K562 (cell line): ENCODE measurements around the gene ZMYND8. TPM values are rescaled to one million over a fixed set of nuclear protein-coding genes. Genes with fewer than 3 reads are reported as not detected.

Experiments used
- ATAC-seq: fragments of 200-7000 bp; cut with Tn5 transposase; 3 replicates; pipeline ENCODE4 v1.9.1; 2020; ENCODE audit warnings: moderate library complexity
- BruUV-seq: library from RNA; stranded (reverse); fragments of 400-500 nt; replicated peaks from 2 replicates; lab custom pipeline; 2021; lab: Mats Ljungman, UMichigan
- CTCF ChIA-PET: fragments of 300-600 bp; formaldehyde crosslinking; extraction: SDS; loops from one replicate; lab custom pipeline; 2021; ENCODE audit warnings: low intra/inter-chr PET ratio; lab: Yijun Ruan, JAX
- POLR2A ChIA-PET: fragments of 300-600, 350-650 bp; sonication (Branson Sonifier 250); formaldehyde crosslinking; extraction: SDS; loops from one replicate; lab custom pipeline; 2021; ENCODE audit warnings: antibody characterized with exemption, inconsistent platforms; lab: Yijun Ruan, JAX
- DNase-seq, 4 experiments: peaks; one replicate each; pipeline versions ENCODE4 v3.0.0 to v3.0.0-alpha.2; 2011 to 2018; ENCODE audit warnings: low spot score in 3 of 4, mixed read lengths in 3 of 4; ENCODE audit errors: extremely low read depth in 1 of 4
- FAIRE-seq: peaks from 2 replicates; lab custom pipeline; 2011; peaks lifted over from hg19 to GRCh38; lab: Jason Lieb, UNC
- H2AFZ ChIP-seq: 2 replicates; pipeline ENCODE4 v1.6.0; 2011; ENCODE audit warnings: low read depth, low read length, control low read depth, inconsistent platforms
- H3K27ac ChIP-seq: fragments of 200-600 bp; 3 replicates; pipeline ENCODE4 v1.8.0; 2011; ENCODE audit warnings: low read depth, mild to moderate bottlenecking, control low read depth, inconsistent platforms, low read length, moderate library complexity, mixed read lengths; ENCODE audit errors: extremely low read depth
- H3K27me3 ChIP-seq, 2 experiments: fragments of 300-600 bp in 1 of 2; 2 replicates in 1 of 2; 3 replicates in 1 of 2; pipeline versions ENCODE4 v1.6.0 to v1.8.0; 2011; ENCODE audit warnings: inconsistent platforms in 2 of 2, low read length in 2 of 2, mild to moderate bottlenecking in 1 of 2, mixed read lengths in 1 of 2, moderate library complexity in 1 of 2; ENCODE audit not compliant: control insufficient read depth in 2 of 2, insufficient read depth in 2 of 2
- H3K36me3 ChIP-seq: fragments of 300-600 bp; 3 replicates; pipeline ENCODE4 v1.8.0; 2011; ENCODE audit warnings: mild to moderate bottlenecking, low read length, inconsistent platforms; ENCODE audit not compliant: control insufficient read depth, insufficient read depth
- H3K4me1 ChIP-seq, 2 experiments: fragments of 200-600 bp in 1 of 2; replicated peaks in 1 of 2; 2 replicates in 1 of 2; 3 replicates in 1 of 2; pipeline versions ENCODE4 v1.5.1 to v1.8.0; 2011; ENCODE audit warnings: inconsistent platforms in 2 of 2, low read length in 2 of 2, mild to moderate bottlenecking in 1 of 2, mixed read lengths in 1 of 2, moderate library complexity in 1 of 2; ENCODE audit not compliant: control insufficient read depth in 2 of 2, insufficient read depth in 2 of 2
- H3K4me2 ChIP-seq: 2 replicates; pipeline ENCODE4 v1.6.1; 2011; ENCODE audit warnings: low read length, control low read depth, inconsistent platforms, mixed read lengths; ENCODE audit not compliant: insufficient read depth
- H3K4me3 ChIP-seq: fragments of 200-600 bp; sonication (generic), shearing (Covaris generic); 2 replicates; pipeline ENCODE4 v1.5.1; 2016; ENCODE audit warnings: control low read depth, inconsistent platforms
- H3K79me2 ChIP-seq: fragments of 200-600 bp; 3 replicates; pipeline ENCODE4 v1.8.0; 2011; ENCODE audit warnings: low read length, inconsistent platforms; ENCODE audit not compliant: control insufficient read depth, insufficient read depth
- H3K9ac ChIP-seq, 2 experiments: 2 replicates each; pipeline versions ENCODE4 v1.6.0 to v1.6.1; 2011; ENCODE audit warnings: low read depth in 2 of 2, low read length in 2 of 2, control low read depth in 1 of 2, inconsistent platforms in 1 of 2, mild to moderate bottlenecking in 1 of 2, mixed read lengths in 1 of 2; ENCODE audit not compliant: insufficient read depth in 1 of 2
- H3K9me1 ChIP-seq: one replicate; pipeline ENCODE4 v1.6.0; 2011; ENCODE audit warnings: inconsistent platforms, mild to moderate bottlenecking, low read length, moderate library complexity; ENCODE audit not compliant: control insufficient read depth, insufficient read depth
- H3K9me3 ChIP-seq: replicated peaks from 2 replicates; pipeline ENCODE4 v1.5.1; 2011; ENCODE audit warnings: low read depth, low read length, inconsistent platforms; ENCODE audit not compliant: control insufficient read depth, insufficient read depth
- H4K20me1 ChIP-seq: replicated peaks from 2 replicates; pipeline ENCODE4 v1.6.1; 2011; ENCODE audit warnings: low read length, inconsistent platforms, mixed read lengths; ENCODE audit not compliant: control insufficient read depth, insufficient read depth
- GMEB1 ChIP-seq: fragments of 250-450 bp; sonication (Bioruptor Pico); IDR thresholded peaks from 2 replicates; pipeline ENCODE4 v1.4.0; 2020; ENCODE audit warnings: mild to moderate bottlenecking
- MCM5 ChIP-seq: fragments of 450-650 bp; IDR thresholded peaks from 2 replicates; pipeline ENCODE4 v1.6.1; 2016; ENCODE audit warnings: low read depth
- POLR2AphosphoS5 ChIP-seq: IDR thresholded peaks from 2 replicates; pipeline ENCODE4 v1.6.1; 2011; ENCODE audit warnings: mild to moderate bottlenecking, low read depth, low read length, moderate library complexity; ENCODE audit not compliant: control insufficient read depth, insufficient read depth
- TCF3 ChIP-seq: sonication (generic); formaldehyde crosslinking; IDR thresholded peaks from 2 replicates; pipeline ENCODE4 v1.4.0; 2020; ENCODE audit warnings: mild to moderate bottlenecking, missing genetic modification reagents
- WGBS: fragments of 100-300 bp; shearing (Covaris generic); methylation state at CpG from one replicate; pipeline ENCODE4 v1.1.6; 2016; ENCODE audit warnings: low coverage, mixed read lengths; ENCODE audit not compliant: insufficient coverage; ENCODE audit errors: missing lambda C conversion rate; 5-methylcytosine and 5-hydroxymethylcytosine counted together
- in situ Hi-C: fragments of 300-500 bp; cut with MboI; formaldehyde crosslinking; loops from 4 replicates; pipeline ENCODE4 v1.15.0; 2018; ENCODE audit warnings: inconsistent platforms, mixed read lengths
- intact Hi-C: fragments of 100-400 bp; cut with micrococcal nuclease; formaldehyde crosslinking; loops from 2 replicates; pipeline ENCODE4 v1.14.2; 2022
- polyA plus RNA-seq, 8 experiments: library from polyadenylated mRNA; depleted of rRNA in 4 of 8; stranded (reverse) in 5 of 8; unstranded in 3 of 8; fragments of >200 nt; fragmentation: Nextera tagmentation in 2 of 8; fragmentation: Illumina TruSeq in 1 of 8; extraction: Ambion mirVana in 2 of 8; extraction: Trizol in 1 of 8; gene quantifications; 2 replicates each; pipeline versions ENCODE4 v1.2.1 to v1.2.3, GENCODE V29; 2011 to 2014; ENCODE audit warnings: inconsistent platforms in 1 of 8, missing spikeins in 1 of 8
- total RNA-seq, 7 experiments: library from RNA; depleted of rRNA in 6 of 7; stranded (reverse); fragments of >200 nt in 6 of 7; fragmentation: Illumina TruSeq in 2 of 7; extraction: Trizol in 2 of 7; gene quantifications; 2 replicates each; pipeline versions ENCODE4 v1.2.1 to v1.2.3, GENCODE V29; 2011 to 2021; ENCODE audit warnings: low replicate concordance in 1 of 7
- TF ChIP-seq, protein P1 (sequence below), 3 experiments: fragments of 200-800 bp in 1 of 3; sonication (Bioruptor generic) in 1 of 3; sonication (generic) in 1 of 3; formaldehyde crosslinking in 1 of 3; IDR thresholded peaks; 2 replicates each; pipeline versions ENCODE4 v1.6.1 to v1.8.0; 2016 to 2022; ENCODE audit warnings: mild to moderate bottlenecking in 2 of 3, missing compliant biosample characterization in 2 of 3, missing genetic modification characterization in 2 of 3, missing genetic modification reagents in 1 of 3

Gene ZMYND8
- total and polyA plus RNA-seq, 9 of the 15 experiments (the other 6 are each of a cell fraction or from before 2014, with no cell fraction given) = 31.8 to 148 (median 71.9) TPM

DNA sequence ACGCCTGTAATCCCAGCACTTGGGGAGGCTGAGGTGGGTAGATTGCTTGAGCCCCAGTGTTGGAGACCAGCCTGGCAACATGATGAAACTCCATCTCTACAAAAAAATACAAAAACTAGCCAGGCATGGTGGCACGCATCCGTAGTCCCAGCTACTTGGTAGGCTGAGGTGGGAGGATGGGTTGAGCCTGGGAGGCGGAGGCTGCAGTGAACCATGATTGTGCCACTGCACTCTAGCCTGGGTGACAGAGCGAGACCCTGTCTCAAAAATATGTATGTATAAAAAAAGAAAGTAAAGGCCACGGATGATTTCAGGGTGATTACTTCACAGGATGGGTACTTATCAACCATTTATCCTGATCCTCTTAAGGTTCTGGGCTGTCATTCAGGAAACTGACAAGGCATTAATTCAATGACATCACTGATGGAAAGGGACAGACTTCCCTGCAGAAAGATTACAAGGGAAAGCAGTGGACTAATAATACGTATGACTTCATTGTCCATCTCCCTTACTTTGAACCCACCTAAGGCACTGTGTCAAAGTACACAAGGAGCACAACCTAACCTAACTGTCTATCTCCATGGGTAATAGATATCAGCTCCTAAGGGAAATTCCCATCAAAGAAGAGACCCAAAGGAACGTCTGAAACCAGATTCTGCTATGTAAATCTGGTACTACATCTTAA lies 61.2 kb downstream of the ZMYND8 start:
- Histone ChIP-seq H3K4me2 (no peak overlapping the region), H3K9me1 (no peaks in the 10 kb centered on the region), H3K9me3 (no peaks in the 10 kb centered on the region), H4K20me1 (no peaks in the 10 kb centered on the region), H3K4me1 (no peaks in the 10 kb centered on the region; a peak in 2 of 5 replicates), H3K36me3 (peaks cover 96% of the 10 kb centered on the region), H3K9ac (no peak overlapping the region), H3K79me2 (peaks cover 90% of the 10 kb centered on the region), H3K27ac (no peak overlapping the region), H2AFZ (no peak overlapping the region), H3K27me3 (no peaks in the 10 kb centered on the region), H3K4me3 (no peak overlapping the region)
- POLR2A ChIA-PET = interaction anchor here (0.6 to 0.7 kb wide), 2 partner anchors 41 to 383 kb away, joined by 3 to 4 read pairs; no protein-coding TSS in a partner anchor
- no peak for FAIRE-seq
- in situ Hi-C loops = no loop called here
- TF ChIP-seq, protein P1, sequence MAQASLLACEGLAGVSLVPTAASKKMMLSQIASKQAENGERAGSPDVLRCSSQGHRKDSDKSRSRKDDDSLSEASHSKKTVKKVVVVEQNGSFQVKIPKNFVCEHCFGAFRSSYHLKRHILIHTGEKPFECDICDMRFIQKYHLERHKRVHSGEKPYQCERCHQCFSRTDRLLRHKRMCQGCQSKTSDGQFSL (CRISPR knock-in tag; IDR thresholded peaks at IDR 0.05) = no peak
- TF ChIP-seq, protein P1 (tag; IDR thresholded peaks at IDR 0.05) = no peak
- TF ChIP-seq MCM5 = no peak
- TF ChIP-seq GMEB1 (CRISPR knock-in tag) = no peak
- 0 out of 2 replicates have a peak, but pooled peaks have one; percentile 22 for TF ChIP-seq POLR2AphosphoS5
- no peak for TF ChIP-seq TCF3 (CRISPR knock-in tag)
- CTCF ChIA-PET = interaction anchor here (0.6 kb wide), 1 partner anchor 86 kb away, joined by 3 read pairs; no protein-coding TSS in a partner anchor
- intact Hi-C loops = no loop called here
- DNase-seq = no peak
- WGBS = 90% methylated on average over 8 of the region's 8 CpGs
- no TSS peak for BruUV-seq
- ATAC-seq = no peak
